Activated CD8-positive, alpha-beta memory T cell treated with anti-CD3 and anti-CD28 coated beads, Interleukin-2, amount 50 U/mL, for 1 hour (primary cell): Measurements from ENCODE around the gene MACF1.
"Not testable (repeated sequence)": the region's sequence is repeated elsewhere in the genome, so short reads cannot be mapped to it uniquely, and the experiment has no call there.

Source experiments
- DNase-seq: peaks from one replicate; pipeline ENCODE4 v3.0.0-alpha.2; 2020; ENCODE audit errors: extremely low read depth

The MACF1 gene, protein sequence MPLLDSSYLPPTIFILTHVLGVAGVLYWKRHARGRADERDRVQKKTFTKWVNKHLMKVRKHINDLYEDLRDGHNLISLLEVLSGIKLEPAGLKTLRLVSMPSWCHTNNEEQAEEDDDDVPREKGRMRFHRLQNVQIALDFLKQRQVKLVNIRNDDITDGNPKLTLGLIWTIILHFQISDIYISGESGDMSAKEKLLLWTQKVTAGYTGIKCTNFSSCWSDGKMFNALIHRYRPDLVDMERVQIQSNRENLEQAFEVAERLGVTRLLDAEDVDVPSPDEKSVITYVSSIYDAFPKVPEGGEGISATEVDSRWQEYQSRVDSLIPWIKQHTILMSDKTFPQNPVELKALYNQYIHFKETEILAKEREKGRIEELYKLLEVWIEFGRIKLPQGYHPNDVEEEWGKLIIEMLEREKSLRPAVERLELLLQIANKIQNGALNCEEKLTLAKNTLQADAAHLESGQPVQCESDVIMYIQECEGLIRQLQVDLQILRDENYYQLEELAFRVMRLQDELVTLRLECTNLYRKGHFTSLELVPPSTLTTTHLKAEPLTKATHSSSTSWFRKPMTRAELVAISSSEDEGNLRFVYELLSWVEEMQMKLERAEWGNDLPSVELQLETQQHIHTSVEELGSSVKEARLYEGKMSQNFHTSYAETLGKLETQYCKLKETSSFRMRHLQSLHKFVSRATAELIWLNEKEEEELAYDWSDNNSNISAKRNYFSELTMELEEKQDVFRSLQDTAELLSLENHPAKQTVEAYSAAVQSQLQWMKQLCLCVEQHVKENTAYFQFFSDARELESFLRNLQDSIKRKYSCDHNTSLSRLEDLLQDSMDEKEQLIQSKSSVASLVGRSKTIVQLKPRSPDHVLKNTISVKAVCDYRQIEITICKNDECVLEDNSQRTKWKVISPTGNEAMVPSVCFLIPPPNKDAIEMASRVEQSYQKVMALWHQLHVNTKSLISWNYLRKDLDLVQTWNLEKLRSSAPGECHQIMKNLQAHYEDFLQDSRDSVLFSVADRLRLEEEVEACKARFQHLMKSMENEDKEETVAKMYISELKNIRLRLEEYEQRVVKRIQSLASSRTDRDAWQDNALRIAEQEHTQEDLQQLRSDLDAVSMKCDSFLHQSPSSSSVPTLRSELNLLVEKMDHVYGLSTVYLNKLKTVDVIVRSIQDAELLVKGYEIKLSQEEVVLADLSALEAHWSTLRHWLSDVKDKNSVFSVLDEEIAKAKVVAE (N-terminal part only)

DNA sequence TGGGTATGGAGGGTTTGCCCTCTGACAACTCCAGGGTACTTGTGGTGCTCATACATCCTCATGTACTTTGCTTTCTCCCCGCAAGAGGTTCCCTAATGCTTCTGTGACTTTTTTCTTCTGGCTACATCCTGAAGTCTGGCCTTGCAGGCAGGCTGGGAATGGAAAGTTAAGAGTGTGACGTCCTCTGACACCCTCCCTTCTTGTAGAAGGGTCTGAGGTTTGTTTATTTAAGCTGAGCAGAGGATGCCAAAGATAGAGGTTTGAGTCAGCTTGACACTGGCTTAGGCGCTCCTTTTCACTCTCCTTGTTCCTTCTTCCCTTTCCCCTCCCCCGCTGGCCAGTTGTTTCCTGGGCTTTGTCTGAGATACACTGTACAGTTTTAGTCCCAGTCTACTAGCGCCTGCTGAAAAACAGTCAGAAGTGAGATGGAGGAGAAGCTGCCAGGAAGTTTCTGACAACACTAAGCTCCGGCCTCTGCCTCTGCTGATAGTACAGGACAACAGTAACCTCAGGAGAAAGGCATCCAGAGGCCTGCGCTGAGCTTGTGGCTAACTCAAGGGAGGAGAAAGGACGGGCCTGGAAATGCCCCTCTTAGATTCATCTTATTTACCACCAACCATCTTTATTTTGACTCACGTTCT lies at the start of gene MACF1:
Gene MACF1, plus strand, starts transcription at position 255 of the 641 bp plus-strand sequence. Its CDS starts 328 bp downstream, at position 583.
- no peak for DNase-seq

DNA sequence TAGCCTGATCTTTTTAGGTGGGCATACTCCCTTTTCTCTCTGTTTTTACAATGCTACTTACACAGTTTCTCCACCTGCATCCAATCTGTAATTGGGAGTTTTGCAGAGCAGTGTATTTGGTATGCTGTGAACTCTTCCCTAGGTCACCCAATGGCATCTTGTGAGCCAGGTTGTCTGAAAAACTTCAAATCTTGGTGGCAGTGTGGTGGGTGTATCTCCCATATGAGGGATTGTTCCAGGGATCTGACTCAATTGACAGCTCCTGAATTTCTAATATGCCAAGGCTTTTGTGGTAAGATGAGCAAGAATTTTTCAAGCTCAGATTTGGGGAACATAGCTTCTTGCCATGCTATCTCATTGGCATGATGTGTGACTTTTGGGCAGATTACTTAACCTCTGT lies 47.2 kb upstream of the MACF1 start:
- no peak for DNase-seq

DNA sequence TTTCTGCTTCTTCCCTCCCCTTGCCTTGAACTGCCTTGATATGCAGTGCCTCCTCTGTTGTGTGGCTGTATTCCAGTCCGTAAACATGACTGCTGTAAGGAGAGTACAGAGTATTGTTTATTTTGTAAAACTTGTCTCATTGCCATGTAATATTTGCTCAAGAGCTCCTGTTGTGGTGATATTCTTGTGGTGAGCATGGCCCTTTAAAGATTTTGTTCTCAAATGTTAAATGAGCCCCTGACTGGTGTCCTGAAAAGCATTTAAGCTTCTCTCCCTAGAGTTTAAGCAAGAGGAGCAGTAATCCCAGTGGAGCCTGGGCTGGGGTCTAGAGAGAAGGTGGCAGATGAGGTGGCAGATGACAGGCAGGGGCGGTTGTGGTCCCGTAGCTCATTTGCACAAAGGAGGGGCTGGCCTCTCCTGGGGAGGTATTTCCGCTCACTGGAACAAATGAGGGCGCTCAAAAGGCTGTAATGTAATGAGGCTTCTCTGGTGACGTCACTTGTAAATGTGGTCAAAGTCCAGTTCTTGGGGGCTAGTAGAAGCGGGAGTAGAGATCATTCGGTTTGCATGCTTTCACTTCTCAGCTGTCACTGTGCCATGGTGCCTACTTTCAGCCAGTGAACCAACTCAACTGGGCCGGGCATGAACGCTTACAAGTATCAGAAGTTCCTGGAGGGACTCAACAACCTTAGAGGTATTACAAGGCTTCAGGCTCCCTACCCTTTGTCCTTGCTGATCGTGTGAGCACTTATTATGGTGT lies 46.0 kb upstream of the MACF1 start:
- DNase-seq: no peak

DNA sequence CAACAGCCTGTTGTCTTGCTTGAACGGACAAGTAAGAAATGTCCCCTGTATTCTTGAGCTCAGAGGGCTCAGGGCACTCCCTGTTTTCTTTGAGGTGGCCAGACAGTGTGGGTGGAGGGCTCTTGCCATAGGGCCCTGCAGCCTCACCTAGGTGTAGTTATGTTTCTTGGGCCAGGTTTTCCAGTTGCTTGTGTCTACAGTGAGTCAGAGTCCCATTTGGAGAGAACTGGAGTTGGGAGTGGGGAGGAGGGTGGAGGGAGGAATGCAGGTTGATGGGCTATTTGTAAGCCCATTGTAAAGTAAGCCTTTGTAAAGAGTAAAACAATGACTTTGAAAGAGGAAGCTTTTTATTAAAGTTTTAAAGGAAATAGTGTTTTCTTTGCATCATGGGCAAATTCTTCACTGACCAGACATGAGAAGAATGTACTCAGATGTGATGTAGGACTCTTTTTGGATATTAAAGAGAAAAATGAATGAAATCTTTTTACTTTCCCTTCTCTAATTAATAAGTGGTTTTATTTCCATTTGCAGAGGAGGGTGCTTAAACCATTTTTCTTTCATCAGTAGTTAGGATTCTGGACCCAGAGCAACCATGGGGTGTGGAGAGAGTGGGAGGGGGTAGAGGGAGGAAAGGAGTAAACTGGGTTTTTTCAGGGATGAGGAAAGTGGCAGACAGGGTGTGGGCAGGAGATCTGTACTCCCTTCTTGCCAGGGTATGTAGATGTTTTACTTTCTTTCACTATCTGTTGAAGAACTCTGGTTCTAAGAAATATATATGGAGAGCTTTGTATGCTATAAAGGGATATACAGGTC lies 45.1 kb upstream of the MACF1 start:
- no peak for DNase-seq

DNA sequence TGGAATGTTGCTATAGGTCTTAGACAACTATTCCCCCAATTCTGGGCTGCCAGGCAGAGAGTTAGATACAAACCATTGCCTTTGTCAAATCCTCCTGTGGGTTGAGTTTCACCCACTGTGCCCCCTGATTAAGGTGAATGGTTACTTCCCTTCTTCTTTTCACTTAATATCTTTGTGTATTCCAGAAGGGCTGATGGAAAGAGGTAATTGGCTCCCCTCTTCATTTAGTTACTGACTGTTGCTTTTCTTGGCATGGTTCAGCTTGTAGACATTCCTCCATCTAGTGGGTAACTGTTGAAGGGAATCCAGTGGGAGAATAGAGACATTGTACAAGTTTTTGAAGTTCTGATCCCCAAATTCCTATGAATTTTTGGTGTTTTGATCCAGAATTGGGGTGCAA lies 43.8 kb upstream of the MACF1 start:
- DNase-seq: no peak

DNA sequence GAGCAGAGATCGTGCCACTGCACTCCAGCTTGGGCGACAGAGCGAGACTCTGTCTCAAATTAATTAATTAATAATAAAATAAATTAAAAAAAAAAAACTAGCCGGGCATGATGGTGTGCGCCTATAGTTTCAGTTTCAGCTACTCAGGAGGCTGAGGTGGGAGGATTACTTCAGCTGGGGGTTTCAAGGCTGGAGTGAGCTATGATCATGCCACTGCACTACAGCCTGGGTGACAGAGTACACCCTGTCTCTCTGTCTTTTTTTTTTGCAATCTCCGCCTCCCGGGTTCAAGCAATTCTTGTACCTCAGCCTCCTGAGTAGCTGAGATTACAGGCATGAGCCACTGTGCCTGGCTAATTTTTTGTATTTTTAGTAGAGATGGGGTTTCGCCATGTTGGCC lies 42.7 kb upstream of the MACF1 start:
- DNase-seq: not testable (repeated sequence)

DNA sequence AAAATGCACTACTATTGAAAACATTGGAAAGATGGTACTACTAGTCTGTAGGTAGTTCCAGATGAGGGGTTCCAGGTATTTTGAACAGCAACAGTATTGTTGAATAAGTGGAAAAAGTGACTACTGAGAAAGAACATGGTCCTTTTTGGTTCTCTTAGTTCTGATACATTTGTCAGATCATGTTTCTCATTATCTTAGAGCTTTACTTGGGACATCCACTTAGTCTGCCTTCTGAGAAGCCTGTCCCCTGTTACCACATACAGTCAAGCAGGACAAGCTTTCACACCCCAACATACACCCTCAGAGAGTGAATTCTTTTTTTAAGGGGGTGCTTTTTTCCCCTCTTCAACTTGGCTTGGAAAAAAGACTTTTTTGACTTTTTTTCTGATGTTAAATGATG lies 41.0 kb upstream of the MACF1 start:
- DNase-seq: no peak

DNA sequence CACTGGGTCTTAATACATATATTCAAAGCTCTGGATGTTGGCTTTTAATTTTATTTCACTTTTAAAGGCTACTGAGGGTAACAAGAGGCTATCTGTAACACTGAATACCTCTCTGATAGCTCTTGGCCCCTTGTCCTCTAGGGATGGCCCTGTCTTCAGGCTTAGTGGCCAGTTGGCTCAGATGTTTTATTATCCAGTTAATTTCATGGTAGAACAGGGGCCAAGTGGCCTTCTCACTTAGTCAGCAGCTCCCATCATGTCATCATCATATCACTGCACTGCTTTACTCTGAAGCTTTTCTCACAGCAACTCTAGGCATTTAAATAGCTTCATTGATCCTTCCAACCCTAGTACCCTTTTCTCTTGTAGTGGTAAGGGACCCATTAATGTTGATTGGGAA lies 40.2 kb upstream of the MACF1 start:
- no peak for DNase-seq

DNA sequence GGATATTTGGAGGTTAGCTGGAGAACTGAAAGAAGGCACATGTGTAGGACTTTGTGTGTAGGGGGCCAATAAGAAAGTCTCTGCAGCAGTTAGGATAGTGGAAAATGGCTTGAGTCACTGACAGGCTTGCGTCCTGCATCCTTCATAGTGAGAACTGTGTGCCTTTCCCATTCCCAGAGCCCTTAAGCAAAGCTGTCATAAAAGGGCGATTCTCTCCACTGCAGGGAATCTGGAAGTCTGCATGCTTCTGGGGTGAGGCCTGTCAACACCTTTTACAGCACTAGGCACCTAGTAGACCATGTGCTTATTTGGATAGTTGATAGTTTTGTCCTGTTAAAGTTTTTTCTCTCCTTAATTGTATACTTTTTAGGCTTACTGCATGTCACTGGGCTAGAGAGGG lies 39.4 kb upstream of the MACF1 start:
- DNase-seq: no peak

DNA sequence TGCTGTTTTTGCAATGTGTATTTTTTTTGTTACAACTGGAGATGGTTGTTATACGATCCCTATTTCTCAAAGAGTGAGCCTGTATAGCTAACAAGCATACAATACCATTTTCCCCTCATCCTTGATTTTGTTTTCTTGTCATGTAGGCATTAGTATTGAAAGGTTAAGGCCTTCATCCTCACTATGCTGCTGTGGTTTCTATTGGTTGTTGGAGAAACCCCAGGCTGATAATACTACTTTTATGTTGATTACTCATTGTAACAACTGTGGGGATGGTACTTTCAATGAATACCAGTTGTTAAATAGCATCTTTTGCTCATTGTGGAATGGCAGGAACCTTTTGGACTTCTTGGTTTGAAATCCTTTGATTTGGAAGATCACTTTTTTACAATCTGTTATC lies 39.0 kb upstream of the MACF1 start:
- DNase-seq: no peak

DNA sequence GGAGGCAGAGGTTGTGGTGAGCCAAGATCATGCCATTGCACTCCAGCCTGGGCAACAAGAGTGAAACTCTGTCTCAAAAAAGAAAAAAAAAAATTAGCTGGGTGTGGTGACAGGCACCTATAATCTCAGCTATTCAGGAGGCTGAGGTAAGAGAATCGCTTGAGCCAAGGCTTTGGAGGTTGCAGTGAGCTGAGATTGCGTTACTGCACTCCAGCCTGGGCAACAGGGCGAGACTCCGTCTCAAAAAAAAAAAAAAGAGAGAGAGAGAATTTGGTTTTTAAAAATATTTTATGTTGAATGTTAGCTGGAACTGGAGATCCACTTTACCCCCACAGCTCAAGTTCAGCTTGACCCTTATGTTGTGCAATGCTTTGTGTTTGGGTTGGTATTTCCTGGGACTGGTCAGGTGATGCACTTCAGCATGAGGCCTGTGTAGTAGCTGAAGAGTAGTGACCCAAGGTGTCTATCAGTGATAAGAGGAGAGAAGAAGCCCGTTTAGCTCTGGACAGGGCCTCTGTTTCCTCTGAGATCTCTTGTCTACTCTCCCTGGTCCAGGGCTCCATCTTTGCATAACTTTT lies 36.8 kb upstream of the MACF1 start:
- no peak for DNase-seq

DNA sequence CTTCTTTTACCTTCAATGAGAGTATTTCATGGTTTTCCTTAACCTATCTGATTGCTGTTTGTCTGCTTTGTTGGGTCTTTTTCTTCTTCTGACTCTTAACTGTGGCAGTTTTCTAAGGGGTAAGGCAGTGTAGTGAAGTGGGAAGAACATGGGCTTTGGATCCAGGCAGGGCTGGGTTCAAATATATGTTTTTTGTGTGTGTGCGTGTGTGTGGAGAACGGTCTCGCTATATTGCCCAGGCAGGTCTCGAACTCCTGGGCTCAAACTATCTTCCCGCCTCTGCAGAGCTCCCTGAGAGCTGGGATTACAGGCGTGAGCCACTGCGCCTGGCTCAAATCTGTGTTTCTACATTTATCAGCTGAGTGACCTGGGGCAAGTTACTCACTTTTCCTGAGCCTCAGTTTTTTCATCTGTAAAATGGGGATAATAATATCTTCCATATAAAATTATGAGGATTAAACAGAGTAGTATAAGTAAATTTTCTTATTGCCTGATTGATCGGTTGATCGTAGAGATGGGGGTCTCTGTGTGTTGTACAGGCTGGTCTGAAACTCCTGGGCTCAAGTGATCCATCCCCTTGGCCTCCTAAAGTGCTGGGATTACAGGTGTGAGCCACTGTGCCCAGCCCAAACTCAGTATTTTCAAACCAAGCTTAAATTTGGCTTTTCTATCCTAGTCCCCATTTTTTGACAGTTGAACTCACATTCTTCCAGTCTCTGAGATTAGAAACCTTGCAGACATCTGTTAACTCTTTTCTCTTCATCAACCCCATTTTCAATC lies 36.0 kb upstream of the MACF1 start:
- DNase-seq: no peak

DNA sequence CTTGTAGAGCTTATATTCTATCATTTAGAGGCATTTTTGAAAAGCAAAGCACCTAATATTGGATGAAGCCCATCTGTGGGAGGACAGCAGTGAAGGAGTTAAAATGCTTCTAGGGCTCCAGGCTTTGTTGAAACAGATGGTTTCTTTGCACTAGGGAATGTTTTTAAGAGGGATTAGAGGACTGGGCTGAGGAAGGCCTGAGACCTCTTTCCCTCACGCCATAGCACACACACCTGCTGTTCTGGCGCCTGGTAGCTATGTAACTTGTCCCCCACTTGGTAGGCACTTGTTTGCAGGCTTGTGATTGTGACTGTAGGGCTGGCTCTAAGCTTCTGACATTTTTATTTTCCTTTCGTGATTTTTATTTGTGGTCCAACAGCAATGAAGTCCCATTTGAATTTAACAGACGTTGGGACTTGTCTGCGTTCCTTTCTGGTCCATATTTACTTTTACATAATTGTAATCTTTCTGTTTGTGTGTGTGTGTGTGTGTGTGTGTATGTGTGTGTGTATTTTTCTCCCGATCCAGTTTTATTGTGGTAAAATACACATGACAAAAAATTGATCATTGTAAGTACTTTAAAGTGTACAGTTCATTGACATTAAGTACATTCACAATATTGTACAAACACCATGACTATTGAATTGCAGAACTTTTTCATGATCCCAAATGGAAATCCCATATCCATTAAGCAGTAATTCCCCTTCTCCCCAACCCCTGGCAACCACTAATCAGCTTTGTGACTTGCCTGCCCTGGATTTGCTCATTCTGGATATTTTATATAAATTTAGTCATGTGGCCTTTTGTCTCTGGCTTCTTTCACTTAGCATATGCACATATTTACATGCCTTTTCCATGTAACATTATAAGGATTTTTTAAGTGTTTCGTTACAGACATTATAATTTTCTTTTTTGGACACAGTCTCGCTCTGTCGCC lies 33.5 kb upstream of the MACF1 start:
- DNase-seq: no peak

DNA sequence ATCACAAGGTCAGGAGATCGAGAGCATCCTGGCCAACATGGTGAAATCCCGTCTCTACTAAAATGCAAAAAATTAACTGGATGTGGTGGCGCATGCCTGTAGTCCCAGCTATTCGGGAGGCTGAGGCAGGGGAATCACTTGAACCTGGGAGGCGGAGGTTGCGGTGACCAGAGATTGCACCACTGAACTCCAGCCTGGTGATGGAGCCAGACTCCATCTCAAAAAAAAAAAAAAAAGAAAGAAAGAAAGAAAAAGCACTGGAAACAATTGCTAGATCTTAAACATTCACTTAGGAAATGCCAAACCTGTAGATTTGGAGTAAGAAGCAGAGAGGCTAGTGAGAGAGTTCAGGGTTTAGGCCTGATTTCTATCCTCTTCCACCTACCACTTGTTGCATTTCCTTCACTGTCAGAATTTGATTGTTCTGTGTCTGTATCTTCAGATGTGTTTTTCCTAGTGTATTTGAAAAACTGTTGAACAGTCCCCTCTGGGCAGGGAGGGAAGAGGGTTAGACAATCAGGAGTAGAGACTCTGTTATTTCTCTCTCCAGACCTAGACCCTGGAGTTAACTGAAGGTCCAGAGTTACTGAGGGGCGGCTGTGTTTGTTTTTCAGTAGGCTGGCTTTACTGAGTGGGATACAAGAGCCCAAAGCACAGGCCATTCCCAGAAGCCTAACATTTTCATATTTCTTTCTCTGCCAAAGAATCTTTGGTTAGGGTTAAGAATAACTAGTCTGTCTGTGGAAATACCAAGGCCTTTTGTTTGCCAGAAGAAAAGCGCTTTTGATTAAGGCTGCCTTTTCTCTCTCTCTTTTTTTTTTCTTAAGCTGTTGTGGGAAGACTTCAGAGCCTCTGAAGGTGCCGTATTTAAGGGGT lies 31.1 kb upstream of the MACF1 start:
- DNase-seq: no peak

DNA sequence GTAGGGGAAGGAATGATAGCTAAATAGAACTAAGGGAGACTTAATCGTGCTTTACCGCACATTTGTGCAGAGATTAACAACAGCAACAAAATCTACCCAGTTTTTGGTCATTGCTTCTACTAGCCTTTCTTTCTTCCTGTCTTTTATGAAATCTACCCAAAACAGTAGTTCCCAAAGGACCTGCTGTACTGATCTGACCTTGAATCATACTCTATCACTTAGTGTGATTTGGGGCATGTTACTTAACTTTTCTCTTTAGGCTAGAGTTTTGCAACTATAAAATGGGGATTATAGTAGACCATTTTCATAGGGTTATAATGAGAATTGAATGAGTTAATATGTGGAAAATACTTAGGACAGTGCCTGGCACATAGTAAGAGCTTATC lies 30.5 kb upstream of the MACF1 start:
- DNase-seq: no peak

DNA sequence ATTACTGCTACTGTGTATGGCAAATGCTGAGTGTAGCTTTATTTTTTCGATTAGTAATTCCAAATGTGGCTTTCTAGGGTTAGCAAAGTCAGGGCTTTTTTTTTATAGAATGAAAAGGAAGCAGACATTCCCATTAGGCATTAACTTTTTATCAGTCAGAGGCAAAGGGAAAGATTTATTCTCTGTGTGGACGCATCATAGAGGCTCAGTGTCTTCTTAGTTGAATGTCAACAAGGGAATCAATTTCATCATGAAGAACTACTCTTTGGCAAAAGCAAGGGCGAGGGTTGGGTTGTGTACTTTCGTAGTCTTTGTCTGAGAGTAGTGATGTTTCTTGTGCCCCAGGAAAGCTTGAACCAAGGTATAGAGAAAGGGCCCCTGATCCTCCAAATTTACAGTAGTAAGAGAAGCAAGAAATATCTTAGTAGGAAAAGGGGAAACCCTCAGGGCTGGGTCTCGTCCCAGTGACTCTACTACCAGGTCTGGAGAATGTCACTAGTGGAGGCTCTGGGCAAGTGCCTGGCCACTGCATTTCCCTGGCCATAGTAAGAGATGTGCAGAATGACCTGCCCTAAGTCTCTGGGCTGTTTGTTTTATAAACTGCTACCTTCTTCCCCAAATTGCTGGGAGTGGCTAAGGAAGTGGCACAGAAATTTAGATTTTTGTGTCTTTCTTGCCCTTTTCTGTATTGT lies 30.0 kb upstream of the MACF1 start:
- no peak for DNase-seq
